NCI-H524 treated with DMSO at 0.1 percent for 48 hours (cell line): Measurements from ENCODE around the gene TBCK.

ENCODE experiments used
- DNase-seq: peaks from one replicate; lab custom pipeline; 2025; lab: John Stamatoyannopoulos, UW

The TBCK gene

DNA sequence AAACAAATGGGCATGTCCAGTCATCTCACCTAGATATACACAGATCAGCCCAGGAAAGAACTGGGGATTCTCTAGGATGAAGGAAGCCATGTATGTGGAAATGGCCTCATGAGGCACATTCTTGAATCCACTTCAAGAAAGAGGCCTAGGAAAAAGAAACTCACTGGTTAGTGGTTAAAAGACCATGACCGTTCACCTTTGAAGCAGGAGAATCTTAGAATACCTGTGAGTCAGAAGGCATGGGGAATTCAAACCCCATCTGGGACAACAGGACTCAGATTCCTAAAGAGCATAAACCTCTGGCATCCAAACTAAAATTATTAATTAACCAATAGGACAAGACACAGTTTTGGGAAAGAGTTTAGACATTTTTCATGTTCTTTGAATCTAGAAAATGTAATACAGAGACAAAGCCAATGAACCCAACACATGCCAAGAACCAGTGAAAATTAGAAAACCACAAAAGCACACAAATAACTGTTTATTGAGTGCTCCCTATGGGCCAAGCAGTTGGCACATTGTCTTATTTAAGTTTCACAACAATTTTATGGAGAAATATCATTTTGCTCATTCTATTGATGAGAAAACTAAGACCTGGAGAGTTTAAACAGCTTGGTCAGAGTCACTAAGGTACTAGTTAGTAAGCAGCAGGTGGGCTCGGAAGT is 323.2 kb downstream of the TBCK start:
- DNase-seq, result no peak

DNA sequence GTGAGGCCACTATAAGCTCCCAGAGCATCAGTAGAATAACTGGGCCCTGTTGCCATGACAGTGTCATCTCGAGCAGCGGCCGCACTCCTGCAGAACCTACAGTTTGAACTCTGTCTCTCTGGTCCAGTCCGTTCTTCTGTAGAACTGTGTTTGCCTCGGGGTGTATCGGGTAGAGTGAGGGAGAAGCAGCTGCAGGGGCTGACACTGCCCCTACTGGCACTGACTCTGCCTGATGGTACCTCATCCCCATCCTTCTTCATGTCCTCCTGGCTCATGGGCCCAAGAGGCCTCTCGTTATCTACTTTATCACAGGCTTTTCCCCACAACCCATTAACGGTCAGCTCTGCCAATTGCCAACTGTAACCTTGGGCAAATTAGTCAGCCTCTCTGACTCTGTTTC is 324.3 kb downstream of the TBCK start:
- DNase-seq, result no peak
